ENCODE measurements around the gene NMRK2.

The NMRK2 gene

GRCh38 chr19:3987619-3988371 lies 54.9 kb downstream of the NMRK2 start:
- Histone ChIP-seq H3F3A (ENCODE audit: low read depth) (no peaks in the 10 kb centered on the region; the same call in 1 of the 2 replicates), H3K4me1 (ENCODE audit: insufficient read depth, low read length, poor library complexity, severe bottlenecking) (peaks cover 29% of the 10 kb centered on the region), H4K20me1 (ENCODE audit: insufficient read depth, low read length, poor library complexity, severe bottlenecking) (peaks cover 24% of the 10 kb centered on the region), H3K9ac (ENCODE audit: low read depth, low read length, poor library complexity, severe bottlenecking) (peak overlapping the region; percentile 62), H3K9me3 (ENCODE audit: insufficient read depth, low read depth, low read length) (no peaks in the 10 kb centered on the region), H2AFZ (ENCODE audit: low read length) (peak overlapping the region; percentile 100), H3K4me2 (ENCODE audit: low read depth, low read length, poor library complexity, severe bottlenecking) (peak overlapping the region; percentile 86), H3K9me2 (replicated peaks; ENCODE audit: low read depth, low read length) (no peaks in the 10 kb centered on the region), H3K4me3 (ENCODE audit: low read length, poor library complexity, severe bottlenecking) (peak overlapping the region; percentile 98), H3K36me3 (ENCODE audit: insufficient read depth, low read length) (peaks cover 18% of the 10 kb centered on the region; the same call in 1 of the 2 replicates), H3K79me2 (ENCODE audit: insufficient read depth, low read length) (peaks cover 29% of the 10 kb centered on the region), H3K27me3 (ENCODE audit: insufficient read depth, low read length, poor library complexity, severe bottlenecking) (peaks cover 9% of the 10 kb centered on the region)
- peak; percentile 71 for TF ChIP-seq CTCF (conservative IDR thresholded peaks at IDR 0.05; ENCODE audit: low read length)
- no peak for TF ChIP-seq EZH2phosphoT487 (IDR thresholded peaks at IDR 0.05; ENCODE audit: borderline replicate concordance)

- no peak overlapping the region for H3K4me2 ChIP-seq (ENCODE audit: low read depth, low read length, poor library complexity, severe bottlenecking)
- no peaks in the 10 kb centered on the region for H3K27me3 ChIP-seq (ENCODE audit: insufficient read depth, low read length, poor library complexity, severe bottlenecking)
- TF ChIP-seq EZH2phosphoT487 (IDR thresholded peaks at IDR 0.05; ENCODE audit: borderline replicate concordance) (no peak), CTCF (conservative IDR thresholded peaks at IDR 0.05; ENCODE audit: low read length) (no peak)
- H3K9me2 ChIP-seq (replicated peaks; ENCODE audit: low read depth, low read length) = no peaks in the 10 kb centered on the region
- peak overlapping the region; percentile 88 for H2AFZ ChIP-seq (ENCODE audit: low read length)
- peaks cover 17% of the 10 kb centered on the region for H3K4me1 ChIP-seq (ENCODE audit: insufficient read depth, low read length, poor library complexity, severe bottlenecking)
- no peaks in the 10 kb centered on the region for H4K20me1 ChIP-seq (ENCODE audit: insufficient read depth, low read length, poor library complexity, severe bottlenecking)
- H3K79me2 ChIP-seq (ENCODE audit: insufficient read depth, low read length) = peaks cover 2% of the 10 kb centered on the region; the same call in 1 of the 2 replicates
- no peaks in the 10 kb centered on the region; the same call in 1 of the 2 replicates for H3F3A ChIP-seq (ENCODE audit: low read depth)
- no peak overlapping the region for H3K4me3 ChIP-seq (ENCODE audit: low read length, poor library complexity, severe bottlenecking)
- no peaks in the 10 kb centered on the region for H3K9me3 ChIP-seq (ENCODE audit: insufficient read depth, low read depth, low read length)
- H3K9ac ChIP-seq (ENCODE audit: low read depth, low read length, poor library complexity, severe bottlenecking) = no peak overlapping the region
- H3K36me3 ChIP-seq (ENCODE audit: insufficient read depth, low read length) = no peaks in the 10 kb centered on the region
Measured at GRCh38 chr19:3990815-3991117, 57.9 kb downstream of the NMRK2 start.

All from Loucy (cell line).